Parathyroid adenoma (tissue), 2 donors: Measurements from ENCODE around the gene KLHL8.
A peak's percentile ranks its signal among the peaks of the same experiment; 100 is the strongest.

Source experiments
- H2AFZ ChIP-seq: fragments of 300-600 bp; sonication (generic); one replicate; pipeline ENCODE4 v1.7.0; 2017; ENCODE audit warnings: antibody characterized with exemption, mild to moderate bottlenecking
- H3K27ac ChIP-seq: fragments of 300-600 bp; sonication (generic); one replicate; pipeline ENCODE4 v1.7.0; 2017
- H3K27me3 ChIP-seq: fragments of 300-600 bp; sonication (generic); one replicate; pipeline ENCODE4 v1.7.0; 2017; ENCODE audit warnings: low read length; ENCODE audit not compliant: control insufficient read depth, insufficient read depth
- H3K36me3 ChIP-seq: fragments of 300-600 bp; sonication (generic); one replicate; pipeline ENCODE4 v1.7.0; 2017; ENCODE audit warnings: low read length; ENCODE audit not compliant: control insufficient read depth, insufficient read depth
- H3K4me1 ChIP-seq: fragments of 300-600 bp; sonication (generic); one replicate; pipeline ENCODE4 v1.7.0; 2017; ENCODE audit warnings: control low read depth
- H3K4me2 ChIP-seq: fragments of 300-600 bp; sonication (generic); one replicate; pipeline ENCODE4 v1.7.0; 2017; ENCODE audit warnings: low read length
- H3K4me3 ChIP-seq: fragments of 300-600 bp; sonication (generic); one replicate; pipeline ENCODE4 v1.7.0; 2017; ENCODE audit warnings: low read depth, low read length
- H3K79me2 ChIP-seq: fragments of 300-600 bp; sonication (generic); one replicate; pipeline ENCODE4 v1.7.0; 2017; ENCODE audit warnings: control low read depth
- H3K9ac ChIP-seq: fragments of 300-600 bp; sonication (generic); one replicate; pipeline ENCODE4 v1.7.0; 2017; ENCODE audit warnings: mild to moderate bottlenecking
- H3K9me3 ChIP-seq: fragments of 300-600 bp; sonication (generic); one replicate; pipeline ENCODE4 v1.7.0; 2017; ENCODE audit warnings: low read length; ENCODE audit not compliant: control insufficient read depth
- TF ChIP-seq, protein P1 (sequence below): fragments of 300-600 bp; sonication (generic); IDR thresholded peaks from one replicate; pipeline ENCODE4 v1.7.0; 2017; ENCODE audit warnings: antibody characterized with exemption, mild to moderate bottlenecking
- donor health status: primary hyperparathyroidism.

Gene KLHL8

DNA sequence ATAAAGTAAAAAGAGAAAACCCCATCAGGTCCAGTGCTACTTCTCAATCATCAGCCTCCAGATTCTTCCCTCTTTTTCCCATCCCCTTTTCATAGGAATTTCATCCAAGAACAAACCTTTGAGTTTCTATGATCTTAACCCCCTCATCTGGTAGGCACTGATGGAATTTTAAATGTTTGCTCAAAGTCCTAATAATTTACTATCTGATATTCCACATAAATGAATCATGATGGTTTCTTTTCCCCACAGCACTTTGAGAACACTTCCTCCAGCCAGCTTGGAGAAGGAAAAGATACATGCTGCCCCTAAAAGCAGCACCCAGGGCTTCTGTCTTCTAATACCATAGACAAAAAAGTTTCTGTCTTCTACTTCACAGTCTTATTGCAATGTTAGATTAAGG lies 19.4 kb upstream of the KLHL8 start:
- H2AFZ ChIP-seq: peak overlapping the region; percentile 22
- H3K4me3 ChIP-seq: peak overlapping the region; percentile 30
- H3K4me1 ChIP-seq: peaks cover 5% of the 10 kb centered on the region
- H3K9me3 ChIP-seq: no peaks in the 10 kb centered on the region
- no peaks in the 10 kb centered on the region for H3K79me2 ChIP-seq
- H3K27me3 ChIP-seq: no peaks in the 10 kb centered on the region
- no peaks in the 10 kb centered on the region for H3K36me3 ChIP-seq
- TF ChIP-seq, protein P1, sequence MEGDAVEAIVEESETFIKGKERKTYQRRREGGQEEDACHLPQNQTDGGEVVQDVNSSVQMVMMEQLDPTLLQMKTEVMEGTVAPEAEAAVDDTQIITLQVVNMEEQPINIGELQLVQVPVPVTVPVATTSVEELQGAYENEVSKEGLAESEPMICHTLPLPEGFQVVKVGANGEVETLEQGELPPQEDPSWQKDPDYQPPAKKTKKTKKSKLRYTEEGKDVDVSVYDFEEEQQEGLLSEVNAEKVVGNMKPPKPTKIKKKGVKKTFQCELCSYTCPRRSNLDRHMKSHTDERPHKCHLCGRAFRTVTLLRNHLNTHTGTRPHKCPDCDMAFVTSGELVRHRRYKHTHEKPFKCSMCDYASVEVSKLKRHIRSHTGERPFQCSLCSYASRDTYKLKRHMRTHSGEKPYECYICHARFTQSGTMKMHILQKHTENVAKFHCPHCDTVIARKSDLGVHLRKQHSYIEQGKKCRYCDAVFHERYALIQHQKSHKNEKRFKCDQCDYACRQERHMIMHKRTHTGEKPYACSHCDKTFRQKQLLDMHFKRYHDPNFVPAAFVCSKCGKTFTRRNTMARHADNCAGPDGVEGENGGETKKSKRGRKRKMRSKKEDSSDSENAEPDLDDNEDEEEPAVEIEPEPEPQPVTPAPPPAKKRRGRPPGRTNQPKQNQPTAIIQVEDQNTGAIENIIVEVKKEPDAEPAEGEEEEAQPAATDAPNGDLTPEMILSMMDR: no peak
- peak overlapping the region; percentile 53 for H3K4me2 ChIP-seq
- H3K9ac ChIP-seq: no peak overlapping the region
- H3K27ac ChIP-seq: no peak overlapping the region

DNA sequence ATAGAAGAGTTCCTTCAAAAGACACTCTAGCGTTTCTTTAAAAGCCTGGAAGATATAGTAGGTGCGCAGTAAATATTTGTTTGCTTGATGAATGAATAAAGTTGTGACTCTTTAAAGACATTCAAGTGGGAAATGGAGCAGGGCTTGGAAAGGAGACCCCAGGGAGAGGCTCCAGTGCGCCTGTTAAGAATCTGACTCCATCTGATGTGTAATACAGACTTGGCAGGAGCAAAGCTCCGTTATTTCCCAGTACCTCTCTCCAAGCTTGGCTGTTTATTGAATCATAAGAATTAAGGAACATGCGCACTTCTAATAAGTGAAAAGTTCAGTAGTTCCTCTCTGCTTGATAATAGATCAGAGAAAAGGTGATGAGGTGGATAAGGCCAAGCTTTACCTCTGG lies 18.8 kb upstream of the KLHL8 start:
- no peaks in the 10 kb centered on the region for H3K79me2 ChIP-seq
- no peak overlapping the region for H3K9ac ChIP-seq
- TF ChIP-seq, protein P1: no peak
- H2AFZ ChIP-seq: no peak overlapping the region
- no peaks in the 10 kb centered on the region for H3K36me3 ChIP-seq
- H3K27ac ChIP-seq: no peak overlapping the region
- H3K4me2 ChIP-seq: no peak overlapping the region
- no peaks in the 10 kb centered on the region for H3K9me3 ChIP-seq
- no peak overlapping the region for H3K4me3 ChIP-seq
- H3K4me1 ChIP-seq: peaks cover 5% of the 10 kb centered on the region
- no peaks in the 10 kb centered on the region for H3K27me3 ChIP-seq

- H3K27ac ChIP-seq: no peak overlapping the region
- H3K4me1 ChIP-seq: peaks cover 5% of the 10 kb centered on the region
- no peaks in the 10 kb centered on the region for H3K9me3 ChIP-seq
- H3K27me3 ChIP-seq: no peaks in the 10 kb centered on the region
- no peak overlapping the region for H2AFZ ChIP-seq
- no peaks in the 10 kb centered on the region for H3K79me2 ChIP-seq
- H3K4me2 ChIP-seq: no peak overlapping the region
- H3K36me3 ChIP-seq: no peaks in the 10 kb centered on the region
- TF ChIP-seq, protein P1: no peak
- H3K9ac ChIP-seq: no peak overlapping the region
- no peak overlapping the region for H3K4me3 ChIP-seq
Measured at GRCh38 chr4:87236861-87237260, 16.4 kb upstream of the KLHL8 start.

- no peaks in the 10 kb centered on the region for H3K36me3 ChIP-seq
- peak overlapping the region; percentile 58 for H3K4me3 ChIP-seq
- no peaks in the 10 kb centered on the region for H3K9me3 ChIP-seq
- no peaks in the 10 kb centered on the region for H3K27me3 ChIP-seq
- H3K9ac ChIP-seq: no peak overlapping the region
- peak overlapping the region; percentile 56 for H3K4me2 ChIP-seq
- H3K27ac ChIP-seq: no peak overlapping the region
- H2AFZ ChIP-seq: peak overlapping the region; percentile 83
- H3K79me2 ChIP-seq: no peaks in the 10 kb centered on the region
- TF ChIP-seq, protein P1: no peak
- H3K4me1 ChIP-seq: peaks cover 2% of the 10 kb centered on the region
Measured at GRCh38 chr4:87235020-87235671, 14.7 kb upstream of the KLHL8 start.

DNA sequence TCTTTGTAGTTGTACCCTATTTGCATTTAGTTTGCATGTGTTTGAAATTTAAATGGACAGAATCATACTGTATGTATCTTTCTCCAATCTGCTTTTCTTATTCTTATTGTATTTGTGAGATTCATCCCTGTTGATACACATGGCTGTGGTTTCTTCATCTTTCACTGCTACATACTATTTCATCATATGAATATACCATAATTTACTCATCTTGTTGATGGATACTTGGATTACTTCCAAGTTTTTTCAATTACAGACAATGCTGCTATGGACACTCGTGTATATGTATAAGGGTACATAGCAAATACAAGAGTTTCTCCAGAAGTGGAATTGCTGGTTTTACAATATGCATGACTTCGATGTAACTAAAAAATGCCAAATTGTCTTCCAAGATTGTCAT lies 11.8 kb upstream of the KLHL8 start:
- Histone ChIP-seq H3K9ac (no peak overlapping the region), H3K27ac (no peak overlapping the region), H3K4me1 (no peaks in the 10 kb centered on the region), H3K4me2 (no peak overlapping the region), H3K9me3 (no peaks in the 10 kb centered on the region), H3K79me2 (no peaks in the 10 kb centered on the region), H3K36me3 (no peaks in the 10 kb centered on the region), H2AFZ (no peak overlapping the region), H3K4me3 (no peak overlapping the region), H3K27me3 (no peaks in the 10 kb centered on the region)
- TF ChIP-seq, protein P1: no peak
